ENCODE data around the gene ANKS1A.
"Not testable (repeated sequence)": the region's sequence is repeated elsewhere in the genome, so short reads cannot be mapped to it uniquely, and the experiment has no call there.

Gene ANKS1A

GRCh38 chr6:34920097-34920496, 31.0 kb downstream of the ANKS1A start:
- DNase-seq, result no peak

- DNase-seq, result no peak
Observed at GRCh38 chr6:34922177-34922663, 33.2 kb downstream of the ANKS1A start.

- no peak for DNase-seq
Observed at GRCh38 chr6:34924831-34925625, 36.0 kb downstream of the ANKS1A start.

GRCh38 chr6:34926655-34927054, 37.6 kb downstream of the ANKS1A start:
- no peak for DNase-seq

GRCh38 chr6:34928220-34928619, 39.2 kb downstream of the ANKS1A start:
- no peak for DNase-seq

- no peak for DNase-seq
Observed at GRCh38 chr6:34928695-34929094, 39.6 kb downstream of the ANKS1A start.

- DNase-seq, result no peak
Observed at GRCh38 chr6:34929241-34929978, 40.4 kb downstream of the ANKS1A start.

- no peak for DNase-seq
Observed at GRCh38 chr6:34930221-34930620, 41.2 kb downstream of the ANKS1A start.

- not testable (repeated sequence) for DNase-seq
Observed at GRCh38 chr6:34932202-34932601, 43.1 kb downstream of the ANKS1A start.

- peak; percentile 78 for DNase-seq
Observed at GRCh38 chr6:34934516-34934915, 45.5 kb downstream of the ANKS1A start.

- DNase-seq, result no peak
Observed at GRCh38 chr6:34938268-34938667, 49.2 kb downstream of the ANKS1A start.

- DNase-seq, result no peak
Observed at GRCh38 chr6:34940030-34940434, 51.0 kb downstream of the ANKS1A start.

- DNase-seq, result no peak
Observed at GRCh38 chr6:34941421-34941820, 52.4 kb downstream of the ANKS1A start.

GRCh38 chr6:34945317-34945716, 56.3 kb downstream of the ANKS1A start:
- DNase-seq, result no peak

GRCh38 chr6:34947561-34947960, 58.5 kb downstream of the ANKS1A start:
- no peak for DNase-seq

- DNase-seq, result no peak
Observed at GRCh38 chr6:34949636-34950035, 60.6 kb downstream of the ANKS1A start.

- no peak for DNase-seq
Observed at GRCh38 chr6:34950849-34951248, 61.8 kb downstream of the ANKS1A start.

- no peak for DNase-seq
Observed at GRCh38 chr6:34951731-34952130, 62.7 kb downstream of the ANKS1A start.

- DNase-seq, result no peak
Observed at GRCh38 chr6:34953061-34954025, 64.3 kb downstream of the ANKS1A start.

- DNase-seq, result no peak
Observed at GRCh38 chr6:34955442-34955841, 66.4 kb downstream of the ANKS1A start.

GRCh38 chr6:34957231-34957783, 68.3 kb downstream of the ANKS1A start:
- no peak for DNase-seq

GRCh38 chr6:34958734-34959133, 69.7 kb downstream of the ANKS1A start:
- DNase-seq, result no peak

- DNase-seq, result no peak
Observed at GRCh38 chr6:34959224-34959623, 70.2 kb downstream of the ANKS1A start.
